GM12891 (cell line): Measurements from ENCODE around the gene UBE3C.

ENCODE experiments used
- POLR2A ChIP-seq: IDR thresholded peaks from 2 replicates; pipeline ENCODE4 v1.6.1; 2011; ENCODE audit warnings: low read depth, low read length, control low read depth
- POLR2AphosphoS5 ChIP-seq: IDR thresholded peaks from 2 replicates; pipeline ENCODE4 v1.6.1; 2011; ENCODE audit warnings: low read depth, low read length, control low read depth
- POU2F2 ChIP-seq: IDR thresholded peaks from 2 replicates; pipeline ENCODE4 v1.6.1; 2011; ENCODE audit warnings: low read depth, mild to moderate bottlenecking, control low read depth, low read length, moderate library complexity
- TAF1 ChIP-seq: IDR thresholded peaks from 2 replicates; pipeline ENCODE4 v1.6.1; 2011; ENCODE audit warnings: low read depth, low read length, control low read depth

DNA sequence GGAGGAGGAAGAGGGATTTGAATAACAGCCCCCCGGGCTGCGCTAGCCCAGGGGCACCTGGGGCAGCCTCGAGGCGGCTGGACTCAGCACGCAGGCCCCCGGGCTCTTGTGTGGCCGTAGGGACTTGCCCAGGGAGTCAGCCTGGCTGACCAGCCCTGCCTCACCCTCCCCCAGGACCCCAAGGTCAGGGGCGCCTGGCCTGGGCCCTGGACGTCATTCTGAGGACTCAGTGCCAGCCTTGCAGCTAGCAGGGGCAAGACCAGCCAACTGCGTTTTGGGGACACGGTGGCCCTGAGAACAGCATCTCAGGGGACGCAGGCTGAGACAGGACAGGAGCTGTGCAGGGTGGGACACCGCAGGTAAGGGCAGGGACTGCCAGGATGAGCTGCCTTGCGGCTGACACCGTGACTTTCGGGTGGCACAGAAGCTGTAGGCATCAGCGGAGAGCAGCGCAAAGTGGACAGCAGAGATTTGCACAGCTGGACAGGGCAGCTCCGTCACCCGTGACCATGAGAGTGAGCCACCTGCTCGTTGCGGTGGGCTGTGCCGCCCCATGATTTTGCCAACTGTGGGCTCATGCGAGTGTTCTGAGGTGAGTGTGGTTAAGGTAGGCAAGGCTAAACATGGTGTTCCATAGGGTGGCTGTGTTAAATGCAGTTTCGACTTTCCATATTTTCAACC, 48.1 kb upstream of the UBE3C start:
- no peak for TF ChIP-seq POLR2A
- no peak for TF ChIP-seq POLR2AphosphoS5
- TF ChIP-seq TAF1 = no peak
- TF ChIP-seq POU2F2 = no peak
